B cell (primary cell): Measurements from ENCODE around the gene KRT39.

Source experiments
- CTCF ChIP-seq: fragments of 200-600 bp; IDR thresholded peaks from one replicate; pipeline ENCODE4 v1.8.0; 2022; ENCODE audit warnings: antibody characterized with exemption, mild to moderate bottlenecking
- EZH2 ChIP-seq: IDR thresholded peaks from 2 replicates; pipeline ENCODE4 v1.6.1; 2012; ENCODE audit warnings: borderline replicate concordance, low read depth, mild to moderate bottlenecking, moderate library complexity, low read length; ENCODE audit not compliant: insufficient read depth, poor library complexity, severe bottlenecking

GRCh38 chr17:40937384-40937819 lies 29.3 kb downstream of the KRT39 start, which contains the start of gene KRT23:
- TF ChIP-seq CTCF (no peak), EZH2 (no peak)
